HG03097 (cell line): Measurements from ENCODE around the gene GSTA4.

ENCODE experiments used
- ATAC-seq: cut with Tn5 transposase; IDR thresholded peaks from one replicate; pipeline ENCODE4 v1.9.1; 2021; ENCODE audit not compliant: unreplicated experiment, low FRiP score

GSTA4 gene, protein sequence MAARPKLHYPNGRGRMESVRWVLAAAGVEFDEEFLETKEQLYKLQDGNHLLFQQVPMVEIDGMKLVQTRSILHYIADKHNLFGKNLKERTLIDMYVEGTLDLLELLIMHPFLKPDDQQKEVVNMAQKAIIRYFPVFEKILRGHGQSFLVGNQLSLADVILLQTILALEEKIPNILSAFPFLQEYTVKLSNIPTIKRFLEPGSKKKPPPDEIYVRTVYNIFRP

DNA sequence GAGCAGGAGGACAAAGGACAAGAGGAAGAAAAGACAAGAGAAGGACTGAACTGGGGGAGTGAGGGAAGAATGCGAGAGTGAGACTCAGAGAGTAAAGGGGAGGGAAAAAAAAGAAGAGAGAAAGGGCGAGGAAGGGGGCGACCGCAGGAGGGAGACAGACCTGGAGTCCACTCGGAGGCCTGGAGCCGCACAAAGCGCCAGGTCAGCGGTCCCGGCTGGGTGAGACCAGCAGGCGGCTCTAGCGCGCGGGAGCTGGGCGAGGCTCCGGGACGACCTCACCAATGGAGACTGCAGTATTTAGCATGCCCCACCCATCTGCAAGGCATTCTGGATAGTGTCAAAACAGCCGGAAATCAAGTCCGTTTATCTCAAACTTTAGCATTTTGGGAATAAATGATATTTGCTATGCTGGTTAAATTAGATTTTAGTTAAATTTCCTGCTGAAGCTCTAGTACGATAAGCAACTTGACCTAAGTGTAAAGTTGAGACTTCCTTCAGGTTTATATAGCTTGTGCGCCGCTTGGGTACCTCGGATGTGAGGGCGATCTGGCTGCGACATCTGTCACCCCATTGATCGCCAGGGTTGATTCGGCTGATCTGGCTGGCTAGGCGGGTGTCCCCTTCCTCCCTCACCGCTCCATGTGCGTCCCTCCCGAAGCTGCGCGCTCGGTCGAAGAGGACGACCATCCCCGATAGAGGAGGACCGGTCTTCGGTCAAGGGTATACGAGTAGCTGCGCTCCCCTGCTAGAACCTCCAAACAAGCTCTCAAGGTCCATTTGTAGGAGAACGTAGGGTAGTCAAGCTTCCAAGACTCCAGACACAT is at the start of gene GSTA4:
Gene GSTA4 (minus strand): TSS at position 196 of the 824 bp plus-strand sequence. CDS start 1,041 bp downstream, outside the sequence.
- peak; percentile 98 for ATAC-seq

DNA sequence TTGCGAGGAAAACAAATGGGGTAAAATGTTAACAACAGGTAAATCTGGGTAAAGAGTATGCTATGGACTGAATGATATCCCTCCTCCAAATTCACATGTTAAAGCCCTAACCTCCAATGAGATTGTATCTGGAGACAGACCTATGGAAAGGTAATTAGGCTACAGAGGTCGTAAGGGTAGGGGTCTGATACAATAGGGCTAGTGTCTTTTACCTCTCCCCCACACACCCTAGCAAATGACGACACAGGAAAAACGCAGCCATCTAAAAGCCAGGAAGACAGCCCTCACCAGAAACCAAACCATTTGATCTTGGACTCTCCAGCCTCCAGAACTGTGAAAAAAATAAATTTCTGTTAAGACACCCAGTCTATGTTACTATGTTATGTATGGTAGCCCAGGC is 49.5 kb upstream of the GSTA4 start:
- no peak for ATAC-seq

DNA sequence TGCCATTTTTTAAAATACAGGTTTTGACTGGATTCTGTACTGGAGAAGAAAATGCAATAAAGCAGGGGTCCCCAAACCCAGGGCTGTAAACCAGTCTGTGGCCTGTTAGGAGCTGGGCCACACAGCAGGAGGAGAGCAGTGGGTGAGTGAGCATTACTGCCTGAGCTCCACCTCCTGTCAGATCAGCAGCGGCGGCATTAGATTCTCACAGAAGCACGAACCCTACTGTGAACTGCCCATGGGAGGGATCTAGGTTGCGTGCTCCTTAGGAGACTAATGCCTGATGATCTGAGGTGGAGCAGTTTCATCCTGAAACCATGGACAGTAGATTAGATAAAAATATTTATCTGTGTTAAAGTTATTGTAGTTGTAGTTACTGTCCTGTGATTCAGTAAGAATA is 49.0 kb upstream of the GSTA4 start:
- ATAC-seq = no peak

DNA sequence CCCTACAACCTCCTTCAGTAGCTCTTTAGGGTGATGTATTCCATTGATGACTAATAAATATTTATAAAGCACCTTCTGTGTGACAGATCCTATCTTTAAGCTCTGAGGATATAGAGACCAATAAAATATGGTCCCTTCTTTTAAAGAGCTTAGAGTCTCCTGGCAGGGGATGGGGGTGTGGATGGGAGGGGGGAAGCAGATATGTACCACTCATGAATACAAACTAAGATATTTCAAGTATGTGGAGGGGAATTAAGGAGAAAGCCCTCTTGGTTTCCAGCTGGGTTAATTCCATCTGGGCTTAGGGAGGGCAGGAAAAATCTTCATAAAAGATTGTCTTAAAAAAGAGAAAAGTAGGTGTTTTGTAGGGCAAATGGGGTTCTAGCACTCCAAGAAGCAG is 48.5 kb upstream of the GSTA4 start:
- ATAC-seq = no peak

DNA sequence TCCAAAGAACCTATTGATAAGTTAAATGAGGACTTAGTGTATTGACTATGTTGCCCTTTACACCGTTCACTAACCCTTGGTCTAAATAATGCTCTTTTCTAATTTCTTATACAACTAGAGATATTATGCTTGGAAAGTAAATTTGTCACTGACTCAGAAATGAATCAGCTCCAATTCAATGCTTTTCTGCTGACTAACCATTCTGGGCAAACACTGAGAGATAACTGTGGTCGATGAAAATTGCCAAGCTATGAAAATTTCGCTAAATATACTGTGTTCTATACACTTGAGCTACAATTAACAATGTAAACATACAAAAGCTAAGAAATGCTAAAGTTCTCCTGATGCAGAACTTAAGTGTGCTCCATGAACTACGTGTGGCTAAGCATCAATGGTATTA is 47.0 kb upstream of the GSTA4 start:
- ATAC-seq = no peak

DNA sequence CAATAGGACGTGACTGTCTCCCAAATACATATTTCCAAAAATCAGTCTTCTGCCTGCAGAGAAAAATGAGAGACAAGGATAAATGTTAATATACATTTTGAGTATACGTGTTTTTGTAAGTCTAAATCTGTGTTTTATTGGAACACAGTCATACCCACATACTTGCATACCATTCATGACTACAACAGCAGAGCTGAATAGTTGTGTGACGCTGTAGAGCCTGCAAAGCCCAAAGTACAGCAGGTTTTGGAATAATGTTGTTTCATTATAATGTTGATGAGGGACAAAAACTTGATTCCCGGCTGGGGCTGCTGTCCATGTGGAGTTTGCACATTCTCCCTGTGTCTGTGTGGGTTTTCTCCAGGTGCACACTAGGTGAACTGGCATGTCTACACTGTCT is 46.3 kb upstream of the GSTA4 start:
- ATAC-seq = no peak

DNA sequence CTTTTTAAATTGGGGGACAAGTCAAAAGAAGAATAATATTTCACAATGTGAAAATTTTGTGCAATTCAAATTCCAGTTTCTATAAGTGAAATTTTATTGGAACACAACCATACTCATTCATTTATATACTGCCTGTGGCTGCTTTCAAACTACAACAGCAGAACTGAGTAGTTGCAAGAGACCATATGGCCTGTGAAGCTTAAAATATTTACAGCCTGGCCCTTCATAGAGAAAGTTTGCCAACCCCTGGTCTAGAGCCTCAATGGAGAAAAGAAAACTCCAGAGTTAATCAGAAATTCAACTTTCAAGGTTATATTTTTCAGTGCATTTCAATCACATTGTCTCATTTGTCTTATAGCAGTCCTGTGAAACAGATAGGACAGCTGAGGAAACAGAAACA is 43.5 kb upstream of the GSTA4 start:
- ATAC-seq = no peak

DNA sequence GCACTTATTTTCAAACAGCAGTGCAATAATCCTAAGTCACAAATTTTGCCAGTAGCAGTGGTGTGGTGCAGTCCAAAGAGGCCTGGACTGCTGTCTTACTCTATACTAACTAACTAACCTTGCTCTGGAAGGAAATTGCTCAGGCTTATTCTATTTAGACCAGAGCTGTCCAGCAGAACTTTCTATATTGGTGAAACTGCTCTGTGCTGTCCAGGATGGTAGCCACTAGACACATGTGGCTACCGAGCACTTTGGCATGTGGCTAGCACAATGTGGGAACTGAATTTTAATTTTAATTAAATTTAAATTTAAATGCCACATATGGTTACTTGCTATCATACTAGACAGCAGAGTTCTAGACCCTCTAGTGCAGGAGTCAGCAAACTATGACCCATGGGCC is 43.1 kb upstream of the GSTA4 start:
- no peak for ATAC-seq

DNA sequence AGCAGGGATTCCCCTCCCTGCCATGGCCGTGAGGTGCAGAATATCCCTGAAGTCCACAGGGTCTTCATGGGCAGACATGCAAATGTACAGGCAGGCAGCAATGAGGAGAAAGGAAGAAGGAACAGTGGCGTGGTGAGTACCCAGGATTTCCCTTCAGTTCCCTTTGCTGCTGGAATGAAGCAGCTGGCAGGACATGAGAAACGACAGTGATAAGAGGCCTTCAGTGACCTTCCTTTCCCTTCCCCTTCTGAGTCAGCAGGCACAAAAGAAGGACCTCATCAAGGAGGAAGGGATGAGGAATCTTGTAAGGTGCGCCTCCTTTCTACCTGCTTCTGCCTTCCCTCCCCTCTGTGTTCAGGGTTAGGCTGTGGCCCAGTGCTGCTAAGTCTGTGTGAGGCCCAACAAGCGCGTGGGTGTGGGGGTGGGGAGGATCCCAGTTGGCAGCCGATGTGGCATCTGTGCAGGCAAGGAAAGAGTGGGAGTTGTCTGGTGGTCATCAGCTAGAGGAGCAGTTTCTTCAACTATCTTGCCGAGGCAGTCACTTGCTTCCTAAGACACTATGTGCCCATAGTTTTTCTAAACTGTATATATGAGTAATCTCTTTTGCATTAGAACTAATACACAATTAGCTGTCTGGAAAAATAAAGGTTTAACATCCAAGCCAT is 40.6 kb upstream of the GSTA4 start:
- no peak for ATAC-seq

DNA sequence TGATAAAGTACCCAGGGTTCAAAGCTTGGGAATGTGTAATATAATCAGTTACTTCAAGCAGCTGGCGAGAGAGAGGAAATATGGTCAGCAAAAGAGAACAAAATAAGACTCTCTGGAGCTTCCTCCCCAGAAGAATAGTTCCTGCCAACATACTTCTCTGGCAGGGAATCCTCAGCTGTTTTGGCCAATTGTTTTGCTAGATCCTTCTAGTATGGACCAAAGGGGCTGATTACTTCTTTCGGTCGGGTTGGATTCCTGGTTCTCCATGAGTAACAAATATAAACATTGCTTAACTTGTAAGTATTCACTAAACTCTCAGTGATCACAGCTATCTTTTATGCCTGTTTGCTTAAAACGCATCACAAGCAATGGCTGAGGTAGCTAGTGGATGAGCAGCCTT is 38.7 kb upstream of the GSTA4 start:
- no peak for ATAC-seq

DNA sequence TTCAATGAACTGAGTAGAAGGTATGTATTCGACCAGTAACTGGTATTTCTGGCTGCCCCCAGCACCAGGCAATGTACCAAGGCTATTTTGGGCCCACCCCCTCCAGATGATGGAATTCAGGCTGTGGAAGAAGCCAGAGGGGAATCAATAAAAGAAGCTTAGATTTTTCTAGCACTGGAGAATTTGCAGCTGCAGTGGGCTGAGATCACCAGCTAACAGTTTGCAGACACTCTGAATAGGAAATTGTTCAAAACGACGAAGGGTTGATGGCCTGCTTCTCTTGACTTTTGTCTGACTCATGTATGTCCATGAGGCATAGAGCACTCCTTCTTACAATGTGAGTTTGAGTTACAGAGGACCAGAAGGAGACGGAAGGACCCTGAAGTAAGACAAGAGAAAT is 37.8 kb upstream of the GSTA4 start:
- ATAC-seq = no peak

DNA sequence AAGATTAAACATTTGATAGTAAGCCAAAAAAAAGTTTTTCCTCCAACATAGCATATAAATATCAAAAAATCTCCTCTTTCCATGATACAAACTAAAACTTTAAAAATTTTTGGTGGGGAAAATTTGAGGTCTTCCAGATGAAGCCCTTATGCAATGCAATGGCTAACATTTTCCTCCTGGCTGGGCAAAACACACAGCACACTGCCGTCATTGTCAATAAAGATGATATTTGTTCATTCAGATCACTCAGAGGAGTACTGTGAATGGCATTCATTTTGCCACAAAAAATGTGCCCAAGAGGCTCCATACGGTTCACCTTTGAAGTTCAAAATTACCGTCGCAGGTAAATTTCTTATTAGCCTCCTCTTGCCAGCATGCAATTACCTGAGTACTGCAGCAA is 36.2 kb upstream of the GSTA4 start:
- ATAC-seq = no peak

DNA sequence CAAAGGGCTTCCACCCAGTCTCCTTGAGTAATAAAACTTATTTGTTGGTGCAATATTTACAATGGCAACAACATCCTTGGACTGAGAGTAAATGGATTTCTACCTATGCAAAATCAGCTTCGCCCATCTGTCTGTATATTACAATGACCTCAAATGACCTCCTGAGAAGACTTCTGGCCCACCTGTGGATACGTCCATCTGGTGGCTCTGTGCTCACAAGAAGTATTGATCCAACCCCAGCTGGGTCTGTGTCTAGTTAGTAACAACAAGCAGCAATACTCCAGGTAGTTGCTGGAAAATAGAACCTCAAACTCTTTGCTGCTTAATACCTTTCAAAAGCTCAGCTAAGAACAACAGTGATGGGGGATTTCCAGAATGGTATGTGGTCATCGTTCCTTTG is 34.7 kb upstream of the GSTA4 start:
- ATAC-seq = no peak

DNA sequence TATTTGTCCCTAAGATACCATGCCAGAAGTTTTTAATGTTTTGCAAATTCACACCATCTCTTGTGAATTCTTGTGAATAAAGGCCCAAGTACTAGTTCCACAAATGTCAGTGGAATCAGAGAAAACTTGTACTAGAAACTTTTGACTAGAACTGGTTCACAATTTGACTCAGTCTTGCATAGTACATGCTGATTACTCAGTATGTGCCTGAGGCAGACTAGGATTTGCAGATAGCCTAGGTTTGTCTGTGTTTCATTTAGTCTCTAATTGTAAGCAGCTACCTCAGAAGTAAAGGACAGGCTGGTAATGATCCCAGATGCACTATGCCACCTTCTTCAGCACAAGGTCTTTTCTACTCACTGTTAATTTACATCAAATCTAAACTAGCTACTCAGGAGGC is 34.2 kb upstream of the GSTA4 start:
- no peak for ATAC-seq

DNA sequence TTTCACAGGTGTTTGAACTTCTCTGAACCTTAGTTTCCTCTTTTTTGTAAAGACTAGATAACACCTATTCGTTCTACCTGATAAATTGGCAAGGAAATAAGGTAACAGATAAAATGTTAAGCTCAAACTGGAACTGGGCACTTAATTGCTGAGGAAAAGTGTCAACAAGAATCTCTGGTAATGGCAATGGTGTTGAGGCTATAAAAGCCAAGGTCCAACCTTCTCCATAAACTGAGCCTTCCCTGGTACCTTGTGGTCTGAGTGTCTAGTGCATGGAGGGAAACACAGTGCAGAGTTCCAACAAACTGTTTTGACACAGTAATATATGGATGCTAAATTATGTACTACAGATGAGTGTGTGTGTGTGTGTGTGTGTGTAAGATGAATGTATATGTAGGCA is 33.4 kb upstream of the GSTA4 start:
- no peak for ATAC-seq

DNA sequence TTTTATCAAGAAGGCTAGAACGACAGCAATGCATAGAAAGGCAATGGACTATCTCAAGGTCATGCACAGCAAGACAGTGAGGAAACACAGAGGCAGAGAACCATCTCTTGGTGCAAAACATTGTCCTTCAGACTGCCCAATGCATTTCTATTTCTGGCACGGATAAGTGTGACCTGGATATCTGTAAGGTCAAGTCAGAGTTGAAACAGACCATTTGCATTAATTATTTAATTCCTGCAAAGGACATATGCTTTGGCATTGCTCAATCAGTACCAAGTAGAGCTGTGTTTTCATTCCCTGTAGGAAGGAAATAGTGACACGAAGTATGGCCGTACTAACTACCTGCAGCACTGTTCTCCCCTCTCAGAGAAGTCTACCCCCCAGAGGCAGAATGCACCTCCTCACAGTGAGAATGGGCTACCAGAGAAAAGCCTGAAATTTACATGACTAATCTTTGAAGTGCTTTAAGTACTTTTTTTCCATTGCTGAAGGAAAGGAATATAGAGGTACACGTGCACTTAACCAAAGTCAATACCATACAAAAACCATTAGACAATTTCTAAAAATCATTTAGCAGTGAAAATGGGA is 32.1 kb upstream of the GSTA4 start:
- ATAC-seq = no peak

DNA sequence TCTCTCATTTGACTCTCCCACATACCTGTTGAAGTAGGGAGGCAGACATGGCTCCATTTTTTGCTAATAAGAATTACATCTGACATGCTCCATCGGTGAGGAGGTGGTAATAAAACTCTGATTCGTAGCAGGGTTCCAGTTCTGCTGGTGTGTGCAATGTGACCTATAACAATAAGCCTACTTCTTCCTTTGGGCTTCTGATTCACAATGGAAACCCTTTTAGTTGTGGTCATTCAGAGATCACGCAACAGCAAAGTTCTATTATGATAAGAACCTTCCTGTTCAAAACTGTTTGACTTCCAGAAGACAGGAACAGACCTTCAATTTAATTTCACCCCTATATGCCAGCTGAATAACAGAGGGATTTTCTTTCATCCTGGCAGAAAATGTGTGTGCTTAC is 31.4 kb upstream of the GSTA4 start:
- ATAC-seq = no peak

DNA sequence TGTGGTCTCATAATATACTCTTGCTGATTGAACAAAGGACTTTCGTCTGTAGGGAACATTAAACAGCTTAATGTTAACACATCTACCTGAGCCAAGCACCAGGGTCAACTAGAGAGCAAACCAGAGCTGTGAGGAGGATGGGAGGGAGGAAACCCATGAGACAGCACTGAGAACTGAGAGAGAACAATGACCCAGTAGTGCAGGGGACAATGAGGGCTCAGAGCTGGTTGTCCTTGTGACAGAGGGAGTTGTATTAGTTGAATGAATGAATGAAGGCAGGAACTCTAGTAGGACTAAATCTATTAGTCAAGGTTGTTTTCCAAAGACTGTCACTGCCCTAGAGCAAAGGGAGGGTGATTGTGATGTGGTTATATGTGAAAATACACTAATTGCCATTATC is 28.2 kb upstream of the GSTA4 start:
- no peak for ATAC-seq

DNA sequence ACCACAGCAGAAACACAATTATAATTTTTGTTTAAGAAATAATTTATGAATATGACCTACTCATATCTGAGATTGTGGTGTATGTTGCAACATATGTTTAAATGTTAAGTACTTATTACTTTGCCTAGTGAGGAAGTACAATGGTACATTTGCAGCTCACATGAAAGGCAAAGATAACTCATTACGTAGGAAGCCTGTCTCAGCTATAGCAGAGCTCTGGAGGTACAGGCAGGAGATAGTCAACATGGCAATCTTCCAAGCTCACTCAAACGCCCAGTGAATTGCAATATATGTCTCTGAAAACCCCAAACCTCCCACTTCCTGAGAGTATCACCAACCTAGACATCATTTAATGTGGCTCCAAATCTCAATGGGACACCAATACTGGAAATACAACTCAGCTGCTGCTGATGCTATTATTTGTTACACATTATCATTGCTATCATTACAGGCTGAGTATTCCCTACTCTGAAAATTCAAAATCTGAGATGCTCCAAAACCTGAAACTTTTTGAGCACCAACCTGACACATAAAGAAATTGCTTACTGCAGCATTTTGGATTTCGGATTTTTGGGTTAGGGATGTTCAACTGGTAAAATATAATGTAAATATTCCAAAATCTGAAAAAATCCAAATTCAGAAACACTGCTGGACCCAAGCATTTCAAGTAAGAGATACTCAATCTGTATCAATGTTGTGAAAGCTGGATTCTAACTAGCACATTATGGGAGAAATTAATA is 25.1 kb upstream of the GSTA4 start:
- ATAC-seq = no peak

DNA sequence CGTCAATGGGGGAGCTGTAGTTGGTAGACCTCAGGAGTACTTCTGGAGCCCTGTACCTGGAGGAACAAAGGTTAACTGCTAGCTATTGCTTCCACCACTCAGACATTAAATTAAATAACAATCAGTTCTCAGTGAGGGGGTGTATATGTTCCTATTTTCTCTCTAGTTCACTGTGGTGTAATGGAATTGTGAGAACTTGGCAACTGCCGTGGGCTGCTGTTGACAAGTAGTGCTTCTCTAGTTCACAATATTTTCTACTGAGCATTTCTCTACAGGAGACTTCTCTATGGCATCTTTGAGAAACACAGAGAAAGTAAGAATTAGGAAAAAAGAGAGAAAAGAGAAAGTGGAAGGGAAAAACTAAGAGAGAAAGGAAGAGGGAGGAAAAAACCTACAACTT is 23.4 kb upstream of the GSTA4 start:
- no peak for ATAC-seq

DNA sequence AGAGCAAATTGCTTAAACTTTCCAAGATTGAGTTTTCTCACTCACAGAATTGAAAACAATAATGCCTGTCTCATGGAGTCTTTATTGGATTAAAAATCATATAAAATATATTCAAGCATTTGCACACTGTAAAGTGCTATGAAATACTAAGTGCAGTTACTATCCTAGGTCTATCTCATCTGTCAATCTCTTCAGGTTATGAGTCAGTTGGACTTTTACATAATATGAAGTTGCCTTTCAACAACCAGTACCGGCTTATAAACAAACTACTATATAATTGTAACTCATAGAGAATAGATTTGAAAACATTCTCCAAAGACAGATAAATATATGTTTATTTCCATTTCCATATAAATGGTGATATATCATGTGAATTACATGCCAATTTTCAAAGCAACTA is 20.4 kb upstream of the GSTA4 start:
- ATAC-seq = no peak
